Fibroblast of skin of right biceps (primary cell): Measurements from ENCODE around the gene TRIO.

Experiments
- DNase-seq: peaks from one replicate; pipeline ENCODE4 v3.0.0-alpha.2; 2013

Gene TRIO

DNA sequence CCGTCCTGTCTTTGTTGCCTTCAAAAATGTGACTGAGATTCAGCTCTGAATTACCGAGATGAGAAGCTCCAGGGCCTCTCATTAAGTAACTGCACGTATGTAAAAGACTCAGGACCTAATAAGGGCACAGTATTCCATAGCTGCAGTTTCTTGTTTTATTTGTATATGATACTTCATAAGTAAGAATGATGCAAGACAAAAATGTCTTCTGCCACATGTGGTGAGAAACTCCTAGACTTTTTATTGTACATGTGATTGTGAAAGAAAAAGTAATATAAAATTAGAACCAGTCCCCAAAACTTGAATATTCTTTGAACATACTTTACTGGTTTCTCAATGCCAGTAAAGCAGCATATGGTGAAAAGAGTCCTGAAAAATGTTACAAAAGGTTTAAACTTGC, 328.4 kb downstream of the TRIO start:
- peak; percentile 53 for DNase-seq

DNA sequence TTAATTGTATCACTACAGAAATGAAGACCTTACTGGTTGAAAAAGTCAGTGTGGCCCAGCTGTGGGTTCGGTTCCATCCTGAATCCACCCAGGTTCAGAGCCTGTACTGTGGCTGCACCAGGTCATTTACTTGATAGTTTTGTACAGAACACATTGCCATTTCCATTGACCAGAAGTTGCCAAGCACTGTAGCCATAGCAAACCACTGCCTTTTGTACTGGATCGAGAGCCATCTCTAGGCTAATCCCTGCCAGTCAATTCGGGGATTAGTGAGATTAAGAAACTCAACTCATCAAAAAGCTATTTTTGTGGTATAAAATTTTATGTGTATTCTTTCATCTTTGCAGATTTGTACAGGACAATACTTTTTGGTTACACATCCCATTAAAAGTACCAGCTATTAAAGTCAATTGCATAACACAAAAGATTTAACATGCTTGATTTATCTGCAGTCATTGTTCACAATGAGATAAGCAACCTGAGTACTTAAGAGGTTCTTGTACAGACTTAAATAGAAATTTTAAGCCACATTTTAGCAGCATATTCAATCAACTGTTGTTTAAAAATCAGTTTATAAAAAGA, 329.9 kb downstream of the TRIO start:
- no peak for DNase-seq

DNA sequence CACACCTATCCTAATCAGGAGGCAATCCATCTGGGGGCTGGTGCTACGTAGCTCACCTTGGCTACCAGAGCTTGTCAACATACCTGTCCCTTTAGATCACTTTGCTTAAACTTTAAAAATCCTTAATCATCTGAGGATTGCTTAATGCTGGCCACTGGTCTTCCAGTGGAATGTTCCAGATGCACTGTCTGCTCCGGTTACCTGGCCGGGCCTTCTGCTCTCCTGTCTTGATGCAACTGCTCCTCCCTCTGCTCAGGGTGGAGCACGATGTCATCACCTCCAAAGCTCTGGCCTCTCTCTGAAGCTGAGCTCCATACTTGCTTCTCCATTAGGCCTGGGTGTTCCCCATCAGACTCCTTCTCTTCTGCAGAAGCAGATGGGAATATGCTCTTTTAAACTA, 331.9 kb downstream of the TRIO start:
- DNase-seq, result no peak

DNA sequence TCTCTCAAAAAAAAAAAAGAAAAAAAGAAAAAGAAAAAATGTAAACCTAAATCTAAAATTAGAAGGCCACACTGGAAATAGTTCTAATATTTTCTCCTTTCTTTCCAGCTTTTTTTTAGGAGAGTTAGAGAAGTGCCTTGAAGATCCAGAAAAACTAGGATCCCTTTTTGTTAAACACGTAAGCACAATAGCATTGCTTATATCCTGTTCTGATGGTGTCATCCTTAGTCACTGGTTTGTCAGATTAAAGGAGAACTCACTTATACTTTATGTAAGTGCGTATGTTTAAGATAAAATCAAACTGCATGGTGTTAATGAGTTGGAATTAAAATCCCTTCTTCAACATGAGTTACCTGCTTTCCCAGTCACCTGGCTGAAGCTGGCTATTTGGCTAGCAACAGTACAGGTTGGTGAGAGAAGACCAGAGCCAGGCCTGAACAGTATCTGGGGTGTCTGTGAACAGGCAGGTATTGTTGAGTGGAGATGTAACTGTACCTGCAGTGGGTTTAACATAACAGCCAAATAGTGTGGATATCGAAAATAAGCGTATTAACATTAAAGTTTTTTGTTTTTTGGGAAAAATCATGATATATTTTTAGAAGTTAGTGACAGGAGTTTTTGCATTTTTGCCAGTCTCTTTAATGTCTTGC, 333.8 kb downstream of the TRIO start:
- peak; percentile 81 for DNase-seq

DNA sequence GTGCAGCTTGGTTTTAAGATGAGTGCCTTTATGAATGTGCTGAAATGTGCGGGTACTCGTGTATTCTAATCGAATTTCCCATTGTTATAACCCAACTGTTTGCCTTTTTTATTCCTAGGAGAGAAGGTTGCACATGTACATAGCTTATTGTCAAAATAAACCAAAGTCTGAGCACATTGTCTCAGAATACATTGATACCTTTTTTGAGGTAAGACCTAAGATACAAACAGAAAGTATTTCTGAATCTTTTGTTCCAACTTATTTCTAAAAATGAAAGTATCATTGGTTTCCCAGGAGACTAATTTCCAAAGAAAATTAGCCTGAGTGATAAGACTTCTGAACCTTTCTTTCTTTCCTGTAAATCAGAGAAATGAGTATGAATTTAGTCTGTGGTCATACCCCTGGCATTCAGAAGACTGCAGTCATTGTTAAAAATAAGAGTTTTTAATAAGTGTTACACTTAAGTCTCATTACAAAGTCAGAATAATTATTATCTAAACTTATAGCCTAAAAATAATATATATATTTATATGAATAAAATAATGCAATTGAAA, 336.1 kb downstream of the TRIO start:
- no peak for DNase-seq

DNA sequence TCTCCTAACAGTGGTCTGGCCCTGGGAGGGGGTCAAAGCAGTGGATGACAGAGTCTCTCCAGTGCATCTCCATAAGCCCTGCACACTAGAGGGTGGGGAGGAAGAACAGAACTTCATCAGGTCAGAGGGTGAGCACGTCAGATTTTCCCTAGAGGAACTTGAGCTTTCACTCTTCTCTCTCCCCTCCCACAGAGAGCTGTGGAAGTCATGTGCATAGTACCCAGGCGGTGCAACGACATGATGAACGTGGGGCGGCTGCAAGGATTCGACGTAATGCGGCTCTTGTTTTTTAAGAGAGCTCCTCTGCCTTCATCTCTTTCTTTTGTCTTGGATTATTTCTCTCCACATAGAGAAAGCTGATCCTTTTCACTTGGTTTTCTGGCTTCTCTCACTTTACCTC, 338.2 kb downstream of the TRIO start:
- no peak for DNase-seq

DNA sequence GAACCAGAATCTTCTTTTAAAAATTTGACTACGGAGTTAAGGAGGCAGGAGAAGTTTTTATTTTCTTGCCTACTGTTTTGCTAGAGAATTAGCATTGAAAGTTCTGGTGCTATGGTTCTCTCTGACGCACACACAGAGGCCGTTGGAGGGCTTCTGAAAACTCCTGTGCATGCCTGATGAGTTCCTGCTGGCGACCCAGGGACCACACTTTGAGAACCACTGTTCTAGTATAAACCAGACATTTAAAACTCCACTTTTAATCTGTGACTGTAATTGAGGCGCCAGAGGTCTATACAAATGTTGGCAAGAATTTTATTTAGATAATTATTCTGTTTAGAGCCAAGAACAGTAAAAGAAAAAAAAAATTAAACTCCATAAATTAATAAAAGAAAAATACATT, 338.9 kb downstream of the TRIO start:
- DNase-seq, result no peak

DNA sequence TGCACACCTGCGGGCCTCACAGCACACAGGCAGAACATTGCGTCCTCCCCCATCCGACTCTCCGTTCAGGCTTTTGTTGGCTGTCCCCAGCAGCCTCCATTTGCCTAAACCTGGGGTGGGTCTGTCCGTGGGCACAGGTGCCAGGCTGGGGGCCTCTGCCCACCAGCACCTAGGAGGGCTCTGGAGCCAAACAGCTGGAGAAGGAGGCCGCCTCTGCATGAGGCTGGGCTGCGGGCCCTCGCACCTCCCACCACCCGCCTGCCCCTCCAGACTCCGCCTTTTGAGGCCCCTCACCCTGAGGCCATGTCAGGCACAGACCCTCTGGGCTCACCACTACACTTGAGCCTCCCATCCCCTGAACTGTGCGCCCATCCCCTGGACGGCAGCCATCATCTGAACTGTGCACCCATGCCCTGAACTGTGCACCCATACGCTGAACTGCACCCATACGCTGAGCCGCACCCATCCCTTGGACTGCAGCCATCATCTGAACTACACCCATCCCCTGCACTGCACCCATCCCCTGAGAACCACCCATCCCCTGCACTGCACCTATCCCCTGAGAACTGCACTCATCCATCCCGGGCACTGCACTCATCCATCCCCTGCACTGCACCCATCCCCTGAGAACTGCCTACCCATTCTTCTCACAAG, 340.5 kb downstream of the TRIO start:
- no peak for DNase-seq

DNA sequence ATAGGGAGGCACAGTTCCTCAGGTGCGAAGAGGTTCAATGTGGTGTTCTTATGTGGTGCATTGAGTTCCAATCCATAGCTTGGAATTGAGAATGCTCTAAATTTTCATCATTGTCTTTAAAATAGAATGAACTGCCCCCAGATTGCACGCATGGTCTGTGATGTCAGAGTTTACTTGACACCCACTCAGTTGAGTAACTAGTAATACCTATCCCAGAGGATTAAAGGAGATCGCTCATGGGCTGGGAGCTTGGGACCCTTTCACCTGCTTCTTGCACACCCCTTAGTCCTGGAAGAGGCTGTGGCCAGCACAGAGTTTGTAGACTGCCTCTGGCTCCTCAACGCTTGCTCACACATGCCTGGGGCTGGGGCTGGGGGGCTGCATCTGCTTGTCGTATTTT, 343.3 kb downstream of the TRIO start:
- no peak for DNase-seq

DNA sequence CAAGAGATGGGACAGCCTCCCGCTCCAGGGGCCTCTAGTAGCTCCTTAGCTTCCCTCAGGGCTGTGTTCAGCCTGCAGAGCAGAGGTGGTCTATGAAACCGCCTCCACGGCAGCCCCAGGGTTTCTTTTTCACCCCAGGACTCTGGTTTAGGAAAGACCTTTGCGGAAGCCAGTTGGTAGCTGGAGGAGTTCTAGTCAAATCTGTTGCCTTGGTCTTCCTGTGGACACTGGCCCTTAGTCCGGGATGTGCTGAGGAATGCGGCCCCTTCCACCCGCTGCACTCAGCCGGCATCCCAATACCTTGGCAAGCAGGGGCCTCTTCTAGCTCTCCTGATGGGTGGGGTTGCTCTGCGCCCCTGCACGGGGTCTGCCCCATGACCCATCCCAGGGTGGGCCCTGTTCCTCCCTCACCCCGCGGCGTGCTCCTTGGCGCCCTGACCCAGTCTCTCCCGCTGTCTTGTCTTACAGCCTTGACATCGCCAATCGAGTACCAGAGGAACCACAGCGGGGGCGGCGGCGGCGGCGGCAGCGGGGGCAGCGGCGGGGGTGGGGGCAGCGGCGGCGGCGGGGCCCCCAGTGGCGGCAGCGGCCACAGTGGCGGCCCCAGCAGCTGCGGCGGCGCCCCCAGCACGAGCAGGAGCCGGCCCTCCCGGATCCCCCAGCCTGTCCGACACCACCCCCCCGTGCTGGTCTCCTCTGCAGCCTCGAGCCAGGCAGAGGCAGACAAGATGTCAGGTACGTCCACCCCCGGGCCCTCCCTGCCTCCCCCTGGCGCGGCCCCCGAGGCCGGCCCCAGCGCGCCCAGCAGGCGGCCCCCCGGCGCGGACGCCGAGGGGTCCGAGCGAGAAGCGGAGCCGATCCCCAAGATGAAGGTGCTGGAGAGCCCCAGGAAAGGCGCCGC, 344.1 kb downstream of the TRIO start:
- DNase-seq, result no peak

DNA sequence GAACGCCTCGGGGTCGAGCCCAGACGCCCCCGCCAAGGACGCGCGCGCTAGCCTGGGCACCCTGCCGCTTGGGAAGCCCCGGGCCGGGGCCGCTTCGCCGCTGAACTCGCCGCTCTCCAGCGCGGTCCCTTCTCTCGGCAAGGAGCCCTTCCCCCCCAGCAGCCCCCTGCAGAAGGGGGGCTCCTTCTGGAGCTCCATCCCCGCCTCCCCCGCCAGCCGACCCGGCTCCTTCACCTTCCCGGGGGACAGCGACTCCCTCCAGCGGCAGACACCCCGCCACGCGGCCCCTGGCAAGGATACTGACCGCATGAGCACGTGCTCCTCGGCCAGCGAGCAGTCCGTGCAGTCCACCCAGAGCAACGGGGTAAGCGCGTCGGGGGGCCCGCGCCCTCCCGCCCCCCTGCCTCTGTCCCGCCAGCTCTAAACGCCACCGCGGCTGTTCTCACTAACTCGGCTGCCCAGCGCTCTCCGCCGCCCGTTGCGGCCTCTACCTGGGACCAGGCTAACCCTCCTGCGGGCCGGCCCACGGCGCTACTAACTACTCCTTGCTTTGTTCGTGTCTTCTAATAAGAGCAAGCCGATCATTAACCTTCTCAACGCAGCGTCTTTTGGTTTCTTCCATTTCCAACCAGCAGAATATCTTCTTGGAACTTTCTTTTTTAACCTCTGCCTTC, 344.9 kb downstream of the TRIO start:
- no peak for DNase-seq

DNA sequence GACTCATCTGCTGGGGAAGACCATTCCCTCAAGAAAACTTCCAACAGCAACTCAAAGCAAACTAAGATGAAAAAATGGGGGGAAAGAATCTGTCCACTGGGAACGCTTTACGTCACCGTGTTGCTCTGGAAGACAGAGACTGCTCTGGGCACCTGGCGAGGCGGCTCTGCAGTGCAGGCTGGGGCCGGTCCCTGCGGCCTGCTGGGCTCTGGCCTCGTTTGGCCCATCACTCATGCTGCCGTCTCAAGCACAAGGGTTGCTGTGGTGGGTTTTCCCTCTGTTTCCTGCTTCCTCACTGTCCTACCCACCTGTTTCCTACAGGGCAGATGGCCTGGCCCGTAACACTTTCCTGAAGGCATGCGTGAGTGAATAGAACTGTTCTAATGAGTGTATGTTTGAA, 345.6 kb downstream of the TRIO start:
- no peak for DNase-seq

DNA sequence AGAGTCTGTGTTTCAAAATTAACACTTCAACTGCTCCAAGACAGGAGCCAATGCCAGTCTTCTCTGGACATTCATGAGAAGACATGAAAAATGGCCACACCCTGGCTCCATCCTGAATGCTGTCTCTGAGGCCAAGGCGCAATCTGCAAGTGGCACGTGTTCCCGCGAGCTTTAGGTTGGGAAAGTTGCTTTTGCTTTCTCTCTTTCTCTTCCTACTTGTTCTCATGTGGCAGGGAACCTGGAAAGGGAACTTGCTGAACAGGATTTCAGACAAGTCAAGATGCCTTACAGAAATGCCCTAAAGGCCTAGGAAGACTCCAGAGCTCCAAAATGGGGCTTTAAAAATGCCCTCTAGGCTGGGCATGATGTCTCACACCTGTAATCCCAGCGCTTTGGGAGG, 346.5 kb downstream of the TRIO start:
- no peak for DNase-seq

DNA sequence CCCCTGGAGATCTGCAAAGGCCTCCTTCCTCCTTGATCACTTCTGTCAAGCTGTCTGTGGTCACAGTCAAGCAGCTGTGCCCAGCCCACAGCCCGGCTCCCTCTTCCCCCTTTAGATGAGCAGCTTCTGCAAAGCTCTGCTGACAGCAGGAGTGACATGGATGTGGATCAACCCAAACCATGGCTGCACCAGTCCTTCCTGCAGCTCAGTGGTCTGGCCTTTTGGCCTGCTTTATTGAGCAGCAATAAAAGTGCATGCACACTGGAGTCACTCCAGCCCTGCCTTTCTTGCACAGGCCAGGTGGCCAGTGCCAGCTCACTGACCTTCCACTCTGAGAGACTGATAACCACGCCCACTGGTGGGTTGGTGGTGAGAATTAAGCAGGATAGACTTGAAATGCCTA, 347.2 kb downstream of the TRIO start:
- DNase-seq, result no peak

DNA sequence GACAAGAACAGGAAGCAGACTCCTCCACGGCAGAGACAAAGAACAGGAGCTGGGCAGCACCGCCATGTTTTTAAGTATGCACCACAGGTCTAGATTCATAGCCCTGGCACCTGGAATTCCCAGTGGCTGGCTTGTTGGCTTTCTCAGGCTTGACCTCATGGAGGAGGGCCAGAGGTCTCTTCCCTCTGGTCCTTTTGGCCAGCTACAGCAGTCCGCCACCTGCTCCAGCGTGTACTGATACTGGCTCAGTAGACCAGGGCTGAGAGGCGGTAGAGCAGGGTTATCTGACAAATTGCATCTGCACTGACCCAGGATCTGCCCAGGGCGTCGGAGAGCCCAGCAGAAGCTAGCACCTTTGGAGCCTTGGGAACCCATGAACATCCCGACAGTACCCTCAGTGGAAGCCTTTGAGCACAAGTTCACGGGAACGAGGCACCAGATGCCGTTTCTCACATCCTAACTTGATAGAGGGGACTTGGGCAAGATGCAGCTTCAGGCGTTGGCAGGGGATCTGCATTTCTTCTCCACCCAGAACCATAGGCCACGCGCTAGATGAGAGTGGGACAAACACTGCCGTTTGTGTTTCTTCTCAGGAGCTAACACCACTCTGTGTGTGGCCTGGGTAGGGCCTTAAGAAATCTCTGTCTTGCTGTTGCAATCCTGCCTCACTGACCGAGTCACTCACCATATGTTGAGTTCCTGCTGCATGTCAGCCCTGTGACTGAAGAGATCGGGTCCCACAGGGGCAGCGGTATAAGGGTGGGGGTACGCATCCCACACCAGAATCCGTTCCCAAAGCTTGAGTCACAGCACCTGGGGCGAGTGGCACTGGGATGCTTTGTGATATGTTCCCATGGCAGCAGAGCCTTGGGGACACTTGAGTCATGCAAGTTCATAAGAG, 348.1 kb downstream of the TRIO start:
- peak; percentile 68 for DNase-seq

DNA sequence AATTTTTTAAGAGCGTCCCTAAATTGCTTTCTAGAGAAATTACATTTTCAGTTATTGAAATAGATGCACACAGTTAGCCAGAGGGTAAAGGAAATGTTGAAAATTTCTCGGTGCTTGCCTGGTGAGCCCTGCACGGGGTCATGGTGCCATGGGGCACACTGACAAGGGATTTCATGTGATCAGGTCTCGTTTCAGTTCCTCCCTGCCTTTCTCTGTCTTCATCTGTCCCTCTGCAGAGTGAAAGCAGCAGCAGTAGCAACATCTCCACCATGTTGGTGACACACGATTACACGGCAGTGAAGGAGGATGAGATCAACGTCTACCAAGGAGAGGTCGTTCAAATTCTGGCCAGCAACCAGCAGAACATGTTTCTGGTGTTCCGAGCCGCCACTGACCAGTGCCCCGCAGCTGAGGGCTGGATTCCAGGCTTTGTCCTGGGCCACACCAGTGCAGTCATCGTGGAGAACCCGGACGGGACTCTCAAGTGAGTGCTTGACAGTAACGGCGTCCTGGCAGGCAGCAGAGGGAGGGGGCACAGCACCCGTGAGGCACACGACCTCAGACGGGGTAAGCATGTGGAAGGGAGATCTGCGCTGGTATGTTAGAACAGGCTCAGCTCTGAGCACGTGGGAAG, 349.3 kb downstream of the TRIO start:
- DNase-seq, result no peak

DNA sequence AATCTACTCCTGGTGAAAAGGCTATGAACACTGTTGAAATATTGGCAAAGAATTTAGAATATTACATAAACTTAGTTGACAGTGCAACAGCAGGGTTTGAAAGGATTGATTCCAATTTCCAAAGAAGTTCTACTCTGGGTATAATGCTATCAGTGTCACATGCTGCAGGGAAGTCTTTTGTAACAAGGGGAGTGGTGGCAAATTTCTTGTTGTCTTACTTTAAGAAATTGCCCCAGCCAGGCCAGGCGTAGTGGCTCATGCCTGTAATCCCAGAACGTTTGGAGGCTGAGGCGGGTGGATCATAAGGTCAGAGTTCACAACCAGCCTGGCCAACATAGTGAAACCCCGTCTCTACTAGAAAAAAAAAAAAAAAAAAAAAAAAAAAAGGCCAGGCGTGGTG, 352.2 kb downstream of the TRIO start:
- no peak for DNase-seq

DNA sequence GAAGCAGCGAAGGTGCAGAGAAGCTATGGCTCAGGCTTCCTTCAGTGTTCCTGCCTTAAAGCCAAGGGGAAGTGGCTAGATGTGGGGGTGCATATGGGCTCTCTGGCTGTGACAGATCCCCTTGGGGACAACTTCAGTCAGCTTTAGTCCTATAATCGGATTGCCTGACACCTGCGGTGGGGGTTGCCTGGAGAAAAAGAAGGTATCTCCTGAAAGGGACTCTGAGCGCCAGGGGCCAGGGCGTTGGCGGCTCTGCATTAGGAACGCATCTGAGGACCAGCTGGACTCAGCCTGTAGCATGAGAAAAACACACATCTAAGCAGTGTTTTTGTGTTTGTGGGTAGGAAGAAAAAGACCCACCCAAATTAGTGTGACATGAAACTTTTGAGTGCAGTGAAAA, 354.2 kb downstream of the TRIO start:
- DNase-seq, result no peak

DNA sequence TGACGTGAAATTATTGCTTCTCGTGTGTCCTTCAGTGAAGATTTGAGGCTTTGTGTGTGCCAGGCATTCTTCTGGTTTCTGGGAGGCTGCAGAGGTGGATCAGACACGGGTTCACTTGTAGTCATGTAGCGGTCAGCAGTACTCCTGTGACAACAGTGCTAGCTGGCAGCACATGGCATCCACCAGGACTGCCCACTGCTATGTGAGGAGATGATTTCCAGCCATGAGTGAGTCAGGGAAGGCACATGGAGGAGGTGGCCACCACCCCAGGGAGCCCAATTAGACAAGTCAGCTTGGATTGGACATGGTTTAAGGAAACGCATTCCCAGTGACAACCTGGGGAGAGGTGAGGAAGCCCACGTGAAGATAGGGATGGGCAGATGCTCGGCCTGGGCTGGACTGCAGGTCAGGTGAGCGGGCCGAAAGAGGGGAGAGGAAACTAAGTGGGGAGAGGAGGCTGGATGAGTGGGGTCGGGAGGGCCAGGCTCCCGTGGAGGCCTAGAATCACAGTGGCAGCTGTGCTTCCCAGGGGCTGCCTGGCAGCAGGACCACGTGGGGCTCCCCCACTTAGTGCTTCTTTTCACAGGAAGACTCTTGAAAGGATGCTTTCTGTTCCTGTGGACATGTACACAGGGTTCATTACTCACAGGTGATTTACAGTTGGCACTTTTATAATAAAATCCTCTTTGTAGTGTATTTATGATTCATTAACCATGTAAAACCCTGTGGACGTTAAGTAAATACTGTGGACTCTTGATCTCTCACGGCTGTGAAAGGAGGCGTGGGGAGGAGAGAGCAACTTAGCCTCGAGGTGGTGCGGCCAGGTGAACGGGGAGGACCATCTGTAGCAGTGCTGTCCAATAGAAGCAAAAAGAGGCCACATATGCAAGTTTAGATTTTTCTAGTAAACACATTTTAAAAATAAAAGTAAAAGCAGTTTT, 358.5 kb downstream of the TRIO start:
- DNase-seq, result no peak

DNA sequence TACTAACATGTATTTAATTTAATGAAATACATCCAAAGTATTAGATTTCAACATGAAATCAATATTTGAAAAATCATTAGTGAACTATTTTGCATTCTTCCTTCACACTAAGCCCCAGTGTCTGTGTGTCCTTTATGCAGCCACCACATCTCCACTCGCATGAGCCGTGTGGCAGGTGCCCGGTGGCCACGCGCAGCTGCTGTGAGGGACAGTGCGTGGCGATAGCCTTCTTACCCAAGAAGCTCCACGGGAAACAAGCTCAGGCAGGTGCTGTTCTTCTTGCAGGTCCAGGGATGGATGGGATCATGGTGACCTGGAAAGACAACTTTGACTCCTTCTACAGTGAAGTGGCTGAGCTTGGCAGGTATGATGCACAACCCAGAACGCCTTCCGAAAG, 359.1 kb downstream of the TRIO start:
- DNase-seq, result no peak
